Tibial nerve (tissue), 4 donors: ENCODE measurements around the gene CGNL1. TPM values are rescaled to one million over a fixed set of nuclear protein-coding genes. Genes with fewer than 3 reads are reported as not detected.

Experiments used
- DNase-seq, 2 donors: peaks; one replicate each; pipeline ENCODE4 v3.0.0-alpha.2; 2019; ENCODE audit warnings: low spot score in 2 of 2
- H3K27ac ChIP-seq, 4 donors: fragments of 200-600 bp; sonication (generic) in 3 of 4; one replicate each; pipeline ENCODE4 v1.5.1; 2017 to 2019; ENCODE audit warnings: mild to moderate bottlenecking in 1 of 4
- H3K27me3 ChIP-seq, 2 donors: fragments of 200-600 bp; sonication (generic) in 1 of 2; one replicate each; pipeline versions ENCODE4 v1.5.1 to v1.6.0; 2017 to 2019
- H3K36me3 ChIP-seq, 3 donors: fragments of 200-600 bp; sonication (generic); one replicate each; pipeline ENCODE4 v1.5.1; 2018 to 2019
- H3K4me1 ChIP-seq, 4 donors: fragments of 200-600 bp; sonication (generic) in 3 of 4; one replicate each; pipeline ENCODE4 v1.5.1; 2017 to 2019
- H3K4me3 ChIP-seq, 4 donors: fragments of 200-600 bp; sonication (generic) in 3 of 4; one replicate each; pipeline ENCODE4 v1.5.1; 2017 to 2019; ENCODE audit warnings: mild to moderate bottlenecking in 1 of 4, moderate library complexity in 1 of 4
- H3K9me3 ChIP-seq, 4 donors: fragments of 200-600 bp; sonication (generic) in 3 of 4; one replicate each; pipeline ENCODE4 v1.5.1; 2017 to 2019
- CTCF ChIP-seq, 5 experiments: fragments of 200-600 bp in 3 of 5; fragments of 450-650 bp in 2 of 5; sonication (generic) in 3 of 5; IDR thresholded peaks; one replicate each; pipeline ENCODE4 v1.5.1; 2016 to 2019; ENCODE audit warnings: antibody characterized with exemption in 5 of 5, mild to moderate bottlenecking in 3 of 5, moderate library complexity in 2 of 5
- EP300 ChIP-seq, 2 donors: sonication (generic); formaldehyde crosslinking; IDR thresholded peaks; one replicate each; pipeline ENCODE4 v1.6.1; 2017; ENCODE audit warnings: antibody characterized with exemption in 2 of 2, mild to moderate bottlenecking in 1 of 2
- POLR2A ChIP-seq, 2 donors: fragments of 450-650 bp; IDR thresholded peaks; one replicate each; pipeline ENCODE4 v1.6.1; 2017; ENCODE audit warnings: antibody characterized with exemption in 2 of 2, mild to moderate bottlenecking in 2 of 2, moderate library complexity in 2 of 2
- WGBS, 2 donors: methylation state at CpG; one replicate each; pipeline ENCODE4 v1.1.5; 2018; 5-methylcytosine and 5-hydroxymethylcytosine counted together
- total RNA-seq, 4 donors: library from RNA; depleted of rRNA; stranded (reverse); fragments of >200 nt; gene quantifications; one replicate each; pipeline ENCODE4 v1.1.0, GENCODE V29; 2016

Gene CGNL1
- total RNA-seq, 4 donors from 2014 or later, result 15.9 to 36.7 (median 29.2) TPM

GRCh38 chr15:57503051-57503702 is 126.9 kb downstream of the CGNL1 start:
- Histone ChIP-seq H3K27me3 (no peaks in the 10 kb centered on the region), H3K4me3 (no peak overlapping the region), H3K9me3 (no peaks in the 10 kb centered on the region), H3K4me1 (peaks cover 0 to 21% (median 0%) of the 10 kb centered on the region in 4 donors), H3K27ac (no peak overlapping the region), H3K36me3 (no peaks in the 10 kb centered on the region)
- 89 to 96% methylated on average over 5 to 6 of the region's 6 CpGs for WGBS, 2 donors
- no peak for TF ChIP-seq EP300 (IDR thresholded peaks at IDR 0.05)
- no peak for TF ChIP-seq POLR2A (IDR thresholded peaks at IDR 0.05)
- no peak for TF ChIP-seq CTCF (IDR thresholded peaks at IDR 0.05)
- no peak for DNase-seq

- no peaks in the 10 kb centered on the region for H3K36me3 ChIP-seq
- H3K27me3 ChIP-seq, result no peaks in the 10 kb centered on the region
- H3K27ac ChIP-seq, result no peak overlapping the region
- DNase-seq, result peak in 1 of 2 donors; percentile 38
- 71 to 82% methylated on average over 9 of the region's 9 CpGs for WGBS, 2 donors
- peaks cover 0 to 28% (median 0%) of the 10 kb centered on the region in 4 donors for H3K4me1 ChIP-seq
- no peak for TF ChIP-seq CTCF (IDR thresholded peaks at IDR 0.05)
- TF ChIP-seq EP300 (IDR thresholded peaks at IDR 0.05), result no peak
- no peak for TF ChIP-seq POLR2A (IDR thresholded peaks at IDR 0.05)
- H3K9me3 ChIP-seq, result no peaks in the 10 kb centered on the region
- no peak overlapping the region for H3K4me3 ChIP-seq
Measured at GRCh38 chr15:57503911-57504598, 127.8 kb downstream of the CGNL1 start.

GRCh38 chr15:57504599-57504940 is 128.3 kb downstream of the CGNL1 start:
- no peak for TF ChIP-seq EP300 (IDR thresholded peaks at IDR 0.05)
- no peak for TF ChIP-seq POLR2A (IDR thresholded peaks at IDR 0.05)
- no peak for TF ChIP-seq CTCF (IDR thresholded peaks at IDR 0.05)
- H3K27ac ChIP-seq, result no peak overlapping the region
- H3K36me3 ChIP-seq, result no peaks in the 10 kb centered on the region
- no peak overlapping the region for H3K4me3 ChIP-seq
- DNase-seq, result no peak
- WGBS, 2 donors, result 81% methylated on average over 1 of the region's 1 CpG
- H3K27me3 ChIP-seq, result no peaks in the 10 kb centered on the region
- peaks cover 0 to 33% (median 0%) of the 10 kb centered on the region in 4 donors for H3K4me1 ChIP-seq
- no peaks in the 10 kb centered on the region for H3K9me3 ChIP-seq

- Histone ChIP-seq H3K36me3 (no peaks in the 10 kb centered on the region), H3K27me3 (no peaks in the 10 kb centered on the region), H3K27ac (peak overlapping the region in 2 of 4 donors; percentile 17 to 71), H3K9me3 (no peaks in the 10 kb centered on the region), H3K4me1 (peaks cover 0 to 39% (median 2%) of the 10 kb centered on the region in 4 donors), H3K4me3 (no peak overlapping the region)
- TF ChIP-seq CTCF (IDR thresholded peaks at IDR 0.05), result no peak
- no peak for TF ChIP-seq EP300 (IDR thresholded peaks at IDR 0.05)
- TF ChIP-seq POLR2A (IDR thresholded peaks at IDR 0.05), result no peak
- WGBS, 2 donors, result 72 to 80% methylated on average over 10 of the region's 10 CpGs
- no peak for DNase-seq
Measured at GRCh38 chr15:57505056-57505715, 128.9 kb downstream of the CGNL1 start.

GRCh38 chr15:57505949-57506391 is 129.7 kb downstream of the CGNL1 start:
- Histone ChIP-seq H3K9me3 (no peaks in the 10 kb centered on the region), H3K36me3 (no peaks in the 10 kb centered on the region), H3K27ac (peak overlapping the region in 2 of 4 donors; percentile 19 to 71), H3K4me3 (no peak overlapping the region), H3K4me1 (peaks cover 0 to 42% (median 3%) of the 10 kb centered on the region in 4 donors), H3K27me3 (no peaks in the 10 kb centered on the region)
- 39 to 45% methylated on average over 9 of the region's 9 CpGs for whole genome bisulfite sequencing, 2 donors
- no peak for TF ChIP-seq EP300 (IDR thresholded peaks at IDR 0.05)
- no peak for TF ChIP-seq POLR2A (IDR thresholded peaks at IDR 0.05)
- no peak for TF ChIP-seq CTCF (IDR thresholded peaks at IDR 0.05)
- DNase-seq, result no peak
